ENCODE data around the gene STXBP3.
"Not testable (repeated sequence)": the region's sequence is repeated elsewhere in the genome, so short reads cannot be mapped to it uniquely, and the experiment has no call there.

The STXBP3 gene

GRCh38 chr1:108746382-108747170 is at the start of gene STXBP3:
Gene STXBP3 (plus strand): TSS chr1:108746674. CDS start chr1:108746738, 64 bp downstream.
- peak; percentile 95 for DNase-seq

GRCh38 chr1:108699375-108700332 is 46.8 kb upstream of the STXBP3 start:
- no peak for DNase-seq

- DNase-seq: no peak
These were observed 45.2 kb upstream of the STXBP3 start for GRCh38 chr1:108701176-108701849.

- DNase-seq: not testable (repeated sequence)
These were observed 44.4 kb upstream of the STXBP3 start for GRCh38 chr1:108702109-108702508.

GRCh38 chr1:108703939-108704338 is 42.5 kb upstream of the STXBP3 start:
- peak; percentile 48 for DNase-seq

- peak; percentile 81 for DNase-seq
These were observed 42.0 kb upstream of the STXBP3 start for GRCh38 chr1:108704496-108704895.

GRCh38 chr1:108706643-108707042 is 39.8 kb upstream of the STXBP3 start:
- DNase-seq: no peak

GRCh38 chr1:108708691-108709660 is 37.5 kb upstream of the STXBP3 start:
- DNase-seq: no peak

- no peak for DNase-seq
These were observed 33.8 kb upstream of the STXBP3 start, which contains the start of gene FNDC7 for GRCh38 chr1:108712606-108713150. Gene FNDC7 (plus strand): TSS chr1:108712908. CDS start chr1:108712934, 26 bp downstream.

- DNase-seq: no peak
These were observed 30.5 kb upstream of the STXBP3 start for GRCh38 chr1:108715932-108716331.

- no peak for DNase-seq
These were observed 29.8 kb upstream of the STXBP3 start for GRCh38 chr1:108716437-108717230.

GRCh38 chr1:108717774-108718316 is 28.6 kb upstream of the STXBP3 start:
- no peak for DNase-seq

- no peak for DNase-seq
These were observed 27.4 kb upstream of the STXBP3 start for GRCh38 chr1:108718927-108719655.

- DNase-seq: peak; percentile 81
These were observed 26.6 kb upstream of the STXBP3 start for GRCh38 chr1:108719656-108720435.

GRCh38 chr1:108722292-108722691 is 24.2 kb upstream of the STXBP3 start:
- peak; percentile 30 for DNase-seq

- no peak for DNase-seq
These were observed 20.6 kb upstream of the STXBP3 start for GRCh38 chr1:108725906-108726305.

GRCh38 chr1:108728327-108728923 is 18.0 kb upstream of the STXBP3 start:
- DNase-seq: no peak

GRCh38 chr1:108729481-108729880 is 17.0 kb upstream of the STXBP3 start:
- no peak for DNase-seq
